Cortex of kidney (tissue), 1 donor: ENCODE measurements around the gene DMD.

ENCODE experiments used
- DNase-seq: peaks from one replicate; lab custom pipeline; 2025; lab: John Stamatoyannopoulos, UW

The DMD gene

DNA sequence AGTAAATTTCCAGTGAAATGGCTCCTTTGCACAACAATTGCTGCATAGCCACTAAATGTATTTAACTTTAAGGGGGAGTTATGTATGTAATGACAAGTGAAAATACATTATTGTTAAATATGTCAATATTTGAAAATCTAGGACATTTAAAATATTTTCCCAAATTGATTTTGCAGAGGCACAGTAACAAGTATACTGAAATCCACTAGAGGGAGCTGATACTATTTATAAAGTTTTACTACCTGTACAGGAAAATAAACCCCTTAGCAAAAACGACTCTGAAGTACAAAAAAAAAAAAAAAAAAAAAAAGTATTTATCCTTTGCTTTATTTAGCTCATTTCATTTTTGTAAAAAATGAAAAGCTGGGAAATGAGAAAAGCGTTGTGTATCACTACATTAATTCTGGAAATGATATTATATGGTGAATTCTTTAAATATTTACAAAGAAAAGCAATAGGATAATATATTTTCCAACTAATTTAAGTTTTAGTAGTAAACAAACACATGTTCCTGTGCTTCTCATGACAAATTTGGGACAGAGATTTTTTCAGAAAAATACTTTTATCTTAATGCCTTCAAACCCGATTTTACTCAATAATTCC is 727.7 kb downstream of the DMD start:
- no peak for DNase-seq

DNA sequence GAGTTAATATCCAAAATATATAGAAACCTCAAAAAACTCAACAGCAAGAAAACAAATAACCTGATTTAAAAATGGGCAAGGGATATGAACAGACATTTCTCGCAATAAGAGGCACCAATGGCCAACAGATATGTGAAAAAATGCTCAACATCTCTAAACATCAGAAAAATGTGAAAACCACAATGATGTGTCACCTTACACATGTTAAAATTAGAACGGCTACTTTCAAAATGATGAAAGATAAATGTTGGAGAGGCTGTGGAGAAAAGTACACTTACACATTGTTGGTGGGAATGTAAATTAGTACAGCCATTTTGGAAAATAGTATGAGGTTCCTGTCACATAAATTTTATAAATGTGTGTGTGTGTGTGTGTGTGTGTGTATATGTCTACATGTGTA is 731.3 kb downstream of the DMD start:
- DNase-seq: no peak

- no peak for DNase-seq
Measured at GRCh38 chrX:32472364-32472763, 739.0 kb downstream of the DMD start.

DNA sequence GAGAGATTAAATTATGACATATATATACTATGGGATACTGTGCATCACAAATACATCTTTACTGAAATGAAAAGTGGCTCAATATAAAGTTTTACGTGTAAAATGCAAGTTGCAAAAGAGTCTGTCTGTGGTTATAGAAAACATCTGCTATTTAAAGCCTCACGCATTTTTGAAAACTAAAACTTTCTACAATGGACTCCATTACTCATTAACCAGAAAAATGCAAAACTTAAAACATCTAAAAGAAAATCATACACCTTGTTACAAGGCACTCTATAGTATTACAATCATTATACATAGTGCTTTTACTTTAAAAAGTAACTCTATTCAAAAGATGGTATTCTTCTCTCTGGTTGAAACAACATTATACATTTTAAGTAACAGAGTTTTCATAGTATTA is 755.6 kb downstream of the DMD start:
- DNase-seq: no peak

GRCh38 chrX:32451954-32452695 is 759.2 kb downstream of the DMD start:
- DNase-seq: no peak

GRCh38 chrX:32448945-32449344 is 762.4 kb downstream of the DMD start:
- DNase-seq: no peak

DNA sequence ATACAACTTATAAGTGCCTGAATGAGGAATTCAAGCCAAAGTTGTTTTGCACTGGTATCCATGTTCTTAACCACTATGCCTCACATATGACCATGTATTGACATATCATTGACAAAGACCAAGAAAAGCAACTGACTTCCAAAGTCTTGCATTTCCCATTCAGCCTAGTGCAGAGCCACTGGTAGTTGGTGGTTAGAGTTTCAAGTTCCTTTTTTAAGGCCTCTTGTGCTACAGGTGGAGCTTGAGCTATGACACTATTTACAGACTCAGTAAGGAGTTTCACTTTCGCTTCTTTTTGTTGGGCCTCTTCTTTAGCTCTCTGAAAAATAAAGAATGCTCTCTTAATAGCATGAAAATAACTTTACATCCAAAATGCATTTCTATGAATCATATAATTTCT is 763.0 kb downstream of the DMD start:
- no peak for DNase-seq

- no peak for DNase-seq
Measured at GRCh38 chrX:32447640-32448039, 763.7 kb downstream of the DMD start.

- no peak for DNase-seq
Measured at GRCh38 chrX:32443841-32444240, 767.5 kb downstream of the DMD start.

- DNase-seq: no peak
Measured at GRCh38 chrX:32421266-32421665, 790.1 kb downstream of the DMD start.

- no peak for DNase-seq
Measured at GRCh38 chrX:32408389-32408788, 803.0 kb downstream of the DMD start.

DNA sequence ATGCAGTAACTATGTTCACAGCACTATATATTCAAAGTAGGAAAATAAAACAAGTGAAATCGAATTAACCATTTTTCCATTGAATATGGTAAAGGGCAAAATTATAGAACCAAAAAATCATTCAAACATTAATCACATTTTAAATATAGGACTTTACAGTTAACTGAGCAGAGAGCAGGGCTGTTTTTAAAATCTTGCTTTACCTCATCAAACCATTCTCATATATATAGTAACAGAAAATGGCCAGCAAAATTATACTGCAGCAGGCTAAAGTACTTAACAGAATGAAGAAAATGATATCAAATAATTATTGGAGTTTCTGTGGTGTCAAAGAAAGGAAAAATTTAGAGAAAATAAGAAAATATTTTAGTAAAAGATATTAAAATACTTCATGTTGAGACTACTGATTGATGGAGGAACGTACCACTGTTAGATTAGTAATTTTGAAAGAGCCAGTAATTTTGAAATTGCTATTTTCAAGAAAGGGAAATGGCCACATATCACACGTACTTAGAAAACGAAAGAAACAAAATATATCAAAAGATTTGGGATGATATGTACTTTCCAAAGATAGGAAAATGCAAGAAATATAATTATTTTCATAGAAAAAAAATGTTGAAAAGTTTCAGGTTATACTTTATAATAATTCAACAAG is 813.7 kb downstream of the DMD start:
- DNase-seq: no peak

- DNase-seq: no peak
Measured at GRCh38 chrX:32395878-32396277, 815.5 kb downstream of the DMD start.

GRCh38 chrX:32392655-32393054 is 818.7 kb downstream of the DMD start:
- no peak for DNase-seq

GRCh38 chrX:32370456-32371205 is 840.7 kb downstream of the DMD start:
- no peak for DNase-seq

DNA sequence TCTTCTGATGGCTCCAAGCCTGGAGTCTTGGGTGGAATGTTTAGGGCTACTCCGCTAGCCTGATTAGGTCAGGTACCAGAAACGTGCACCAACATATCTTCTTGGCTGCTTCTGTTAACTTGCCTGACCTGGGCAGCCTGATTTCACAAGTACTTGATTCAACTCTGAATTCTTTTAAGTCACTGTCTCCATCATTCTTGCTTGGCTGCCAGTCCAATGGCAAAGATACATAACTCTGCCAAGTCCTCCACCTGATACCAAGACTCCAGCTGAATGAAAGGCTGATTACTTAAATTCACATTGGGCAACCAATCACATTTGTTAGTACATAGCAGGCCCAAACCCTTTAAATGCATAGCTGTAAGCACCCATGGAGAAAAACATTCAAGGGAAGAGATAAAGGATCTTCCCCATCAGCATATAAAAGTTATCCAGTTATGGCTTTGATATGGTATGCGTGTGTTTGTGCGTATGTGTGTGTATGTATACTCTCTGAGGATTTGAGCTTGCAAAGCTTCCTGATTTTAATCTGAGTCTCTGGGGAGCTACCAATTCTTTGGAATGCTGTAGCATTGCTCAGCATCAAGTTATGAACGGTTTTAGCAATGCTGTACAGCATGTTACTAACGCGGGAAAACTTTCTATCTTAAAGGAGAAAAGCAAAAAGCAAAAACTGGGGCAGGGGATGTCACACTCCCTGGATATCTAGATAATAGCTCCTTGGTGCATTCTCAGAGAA is 917.2 kb downstream of the DMD start:
- DNase-seq: no peak

GRCh38 chrX:32289356-32289755 is 922.0 kb downstream of the DMD start:
- DNase-seq: no peak

DNA sequence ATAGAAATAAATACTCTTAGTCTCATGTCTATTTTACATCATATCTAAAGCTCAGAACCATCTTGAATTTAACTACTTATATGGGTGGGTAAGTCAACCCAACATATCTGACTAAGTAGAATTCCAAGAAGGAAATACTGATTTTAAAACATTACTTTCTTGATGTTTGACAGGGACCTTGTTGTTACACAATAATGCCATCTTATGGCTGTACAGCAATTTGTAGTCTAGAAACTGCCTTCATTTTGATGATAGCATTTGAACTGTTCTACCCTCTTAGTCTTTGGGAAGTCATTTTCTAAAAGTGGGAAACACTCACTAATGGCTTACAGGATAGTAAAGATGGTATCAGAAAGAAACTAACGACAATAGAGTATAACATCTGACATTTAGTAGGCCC is 929.5 kb downstream of the DMD start:
- no peak for DNase-seq

DNA sequence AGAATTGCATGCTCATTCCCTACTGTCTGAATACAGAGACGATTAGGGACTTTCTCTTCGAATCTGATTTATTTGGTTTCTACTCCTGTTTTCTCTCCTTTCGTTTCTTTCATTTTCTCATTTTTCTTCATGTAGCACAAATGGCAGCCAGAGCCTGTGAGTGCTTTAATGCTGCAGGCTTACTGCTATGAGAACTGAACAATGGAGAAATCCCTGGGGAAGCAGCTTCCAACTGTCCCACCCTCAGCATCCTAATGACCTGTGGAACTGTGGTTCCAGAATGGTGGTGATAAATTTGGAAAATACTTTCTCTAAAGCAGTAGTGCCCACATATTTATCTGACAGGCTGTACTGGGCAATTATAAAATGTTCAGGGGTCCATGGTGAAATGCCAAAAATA is 930.4 kb downstream of the DMD start:
- no peak for DNase-seq

- DNase-seq: no peak
Measured at GRCh38 chrX:32280489-32280888, 930.9 kb downstream of the DMD start.

GRCh38 chrX:32276153-32276552 is 935.2 kb downstream of the DMD start:
- no peak for DNase-seq

DNA sequence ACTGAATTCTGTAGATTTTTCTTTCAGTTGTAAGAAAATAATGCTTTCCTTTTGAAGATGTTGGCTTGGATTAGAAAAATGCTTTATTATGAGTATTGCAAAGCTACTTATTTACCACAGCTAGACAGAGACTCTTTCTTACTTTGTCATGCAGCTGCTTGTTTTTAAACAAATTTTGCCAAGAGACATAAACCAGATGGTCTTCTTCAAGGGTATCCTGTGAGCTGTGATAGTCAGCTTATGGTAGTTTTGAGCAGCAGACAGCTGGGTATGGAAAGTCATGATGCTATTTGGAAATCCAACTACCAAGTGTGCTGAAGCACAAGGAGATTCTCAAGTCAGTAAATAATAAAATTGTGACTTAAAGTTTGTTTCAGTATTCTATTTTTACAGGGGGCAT is 941.5 kb downstream of the DMD start:
- no peak for DNase-seq
